CD14-positive monocyte (primary cell): Measurements from ENCODE around the gene DOCK3. TPM values are rescaled to one million over a fixed set of nuclear protein-coding genes. Genes with fewer than 3 reads are reported as not detected.

Source experiments
- DNase-seq, 3 donors: peaks; one replicate each; pipeline ENCODE4 v3.0.0-alpha.2; 2011 to 2022
- H2AFZ ChIP-seq: 2 replicates; pipeline ENCODE4 v1.6.0; 2012; ENCODE audit warnings: mild to moderate bottlenecking, low read depth, low read length, inconsistent platforms; ENCODE audit not compliant: insufficient read depth, poor library complexity, severe bottlenecking
- H3K27ac ChIP-seq, 2 donors: 1 replicate in 1 of 2; 2 replicates in 1 of 2; pipeline ENCODE4 v1.5.1; 2012 to 2013; ENCODE audit warnings: low read length in 2 of 2, control low read depth in 1 of 2, inconsistent platforms in 1 of 2, low read depth in 1 of 2, mild to moderate bottlenecking in 1 of 2
- H3K27me3 ChIP-seq, 2 donors: one replicate each; pipeline versions ENCODE4 v1.6.0 to v1.6.1; 2011 to 2013; ENCODE audit warnings: low read length in 2 of 2; ENCODE audit not compliant: control insufficient read depth in 2 of 2, insufficient read depth in 2 of 2
- H3K36me3 ChIP-seq, 2 donors: replicated peaks in 1 of 2; 1 replicate in 1 of 2; 2 replicates in 1 of 2; pipeline versions ENCODE4 v1.5.1 to v1.6.1; 2012 to 2013; ENCODE audit warnings: low read length in 2 of 2, control low read depth in 1 of 2, inconsistent platforms in 1 of 2, mild to moderate bottlenecking in 1 of 2; ENCODE audit not compliant: insufficient read depth in 2 of 2, control insufficient read depth in 1 of 2
- H3K4me1 ChIP-seq, 2 donors: 1 replicate in 1 of 2; 2 replicates in 1 of 2; pipeline versions ENCODE4 v1.5.1 to v1.6.1; 2012 to 2013; ENCODE audit warnings: low read length in 2 of 2, control low read depth in 1 of 2, inconsistent platforms in 1 of 2, mild to moderate bottlenecking in 1 of 2, moderate library complexity in 1 of 2; ENCODE audit not compliant: insufficient read depth in 2 of 2, control insufficient read depth in 1 of 2
- H3K4me2 ChIP-seq: replicated peaks from 2 replicates; pipeline ENCODE3; 2012; ENCODE audit warnings: low read length, moderate library complexity, mild to moderate bottlenecking; ENCODE audit not compliant: poor library complexity, severe bottlenecking; ENCODE audit errors: extremely low read depth
- H3K4me3 ChIP-seq, 3 experiments: fragments of 200-600 bp in 1 of 3; sonication (generic) in 1 of 3; replicated peaks in 1 of 3; 1 replicate in 2 of 3; 2 replicates in 1 of 3; pipeline ENCODE4 v1.5.1; 2011 to 2013; ENCODE audit warnings: low read length in 3 of 3, mild to moderate bottlenecking in 3 of 3, control low read depth in 2 of 3, low read depth in 2 of 3, inconsistent platforms in 1 of 3, moderate library complexity in 1 of 3
- H3K79me2 ChIP-seq: 2 replicates; pipeline ENCODE4 v1.6.0; 2012; ENCODE audit warnings: mild to moderate bottlenecking, control low read depth, inconsistent platforms, low read length, moderate library complexity; ENCODE audit not compliant: insufficient read depth
- H3K9ac ChIP-seq: 2 replicates; pipeline ENCODE4 v1.6.0; 2017; ENCODE audit warnings: low read length, mild to moderate bottlenecking; ENCODE audit not compliant: insufficient read depth, poor library complexity, severe bottlenecking
- H3K9me3 ChIP-seq, 2 donors: replicated peaks in 1 of 2; 1 replicate in 1 of 2; 2 replicates in 1 of 2; pipeline versions ENCODE4 v1.5.1 to v1.6.1; 2012 to 2013; ENCODE audit warnings: low read length in 2 of 2, control low read depth in 1 of 2; ENCODE audit not compliant: control insufficient read depth in 1 of 2, insufficient read depth in 1 of 2
- H4K20me1 ChIP-seq: 2 replicates; pipeline ENCODE4 v1.6.0; 2012; ENCODE audit warnings: mild to moderate bottlenecking, low read length, control low read depth, moderate library complexity; ENCODE audit not compliant: insufficient read depth
- H3K27ac Mint-ChIP-seq, 7 donors: one replicate each; pipeline ENCODE4 v1.8.0; 2020; ENCODE audit warnings: mild to moderate bottlenecking in 7 of 7, mixed read lengths in 7 of 7, moderate library complexity in 6 of 7, inconsistent platforms in 2 of 7
- H3K27me3 Mint-ChIP-seq, 3 donors: one replicate each; pipeline ENCODE4 v1.8.0; 2021 to 2022; ENCODE audit warnings: low read depth in 3 of 3, mild to moderate bottlenecking in 3 of 3, mixed read lengths in 3 of 3, moderate library complexity in 3 of 3, inconsistent platforms in 1 of 3
- H3K36me3 Mint-ChIP-seq, 2 donors: one replicate each; pipeline ENCODE4 v1.8.0; 2020; ENCODE audit warnings: mixed read lengths in 2 of 2, inconsistent platforms in 1 of 2, mild to moderate bottlenecking in 1 of 2
- H3K4me1 Mint-ChIP-seq: one replicate; pipeline ENCODE4 v1.8.0; 2020; ENCODE audit warnings: mild to moderate bottlenecking, mixed read lengths
- H3K4me3 Mint-ChIP-seq, 2 donors: one replicate each; pipeline ENCODE4 v1.8.0; 2020; ENCODE audit warnings: mild to moderate bottlenecking in 2 of 2, mixed read lengths in 2 of 2, moderate library complexity in 1 of 2
- H3K9me3 Mint-ChIP-seq, 7 donors: one replicate each; pipeline ENCODE4 v1.8.0; 2020 to 2022; ENCODE audit warnings: mixed read lengths in 7 of 7, mild to moderate bottlenecking in 6 of 7, moderate library complexity in 6 of 7, inconsistent platforms in 2 of 7
- WGBS: methylation state at CpG from one replicate; pipeline ENCODE4 v1.1.5; 2013; ENCODE audit warnings: missing lambda C conversion rate; ENCODE audit not compliant: insufficient coverage; 5-methylcytosine and 5-hydroxymethylcytosine counted together
- intact Hi-C, 2 donors: fragments of 100-400 bp; cut with micrococcal nuclease; formaldehyde crosslinking; loops; one replicate each; pipeline versions ENCODE4 v1.15.0 to v1.15.1; 2023
- polyA plus RNA-seq, 3 donors: library from polyadenylated mRNA; depleted of rRNA in 1 of 3; unstranded in 2 of 3; stranded (reverse) in 1 of 3; fragments of 300-500 nt in 2 of 3; fragments of >200 nt in 1 of 3; fragmentation: Illumina TruSeq in 2 of 3; gene quantifications; 1 replicate in 2 of 3; 2 replicates in 1 of 3; pipeline ENCODE4 v1.2.3, GENCODE V29; 2012 to 2021
- TF ChIP-seq, protein P1 (sequence below): fragments of 200-600 bp; IDR thresholded peaks from one replicate; pipeline ENCODE4 v1.8.0; 2022; ENCODE audit warnings: antibody characterized with exemption, mild to moderate bottlenecking

The DOCK3 gene
- polyA plus RNA-seq, 3 donors, result 0.03 TPM; not detected in 1

DNA sequence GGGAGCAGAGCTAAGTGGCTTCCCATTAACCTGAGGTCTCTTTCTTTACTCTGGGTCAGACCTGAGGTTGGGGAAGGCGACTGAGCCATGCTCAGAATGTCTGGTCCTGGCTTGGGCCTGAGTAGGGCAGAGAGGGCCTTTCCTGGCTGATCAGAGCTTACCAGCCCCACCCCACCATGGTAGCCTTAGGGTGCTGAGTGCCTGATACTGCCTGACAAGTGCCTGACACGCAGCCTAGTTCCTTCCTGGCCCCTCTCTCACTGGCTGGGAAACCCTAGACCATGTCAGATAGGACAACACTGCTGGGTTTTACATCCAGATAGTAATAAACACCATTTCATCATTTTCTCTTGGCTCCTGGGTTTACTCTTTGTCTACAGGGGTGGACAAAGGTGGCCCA is 25.8 kb upstream of the DOCK3 start:
- Mint-ChIP-seq H3K27me3 (peaks cover 0 to 1% (median 0%) of the 10 kb centered on the region in 3 donors), H3K9me3 (no peaks in the 10 kb centered on the region), H3K4me3 (no peak overlapping the region), H3K36me3 (peaks cover 66 to 67% of the 10 kb centered on the region in 2 donors), H3K4me1 (peaks cover 8% of the 10 kb centered on the region), H3K27ac (peak overlapping the region in 2 of 7 donors; percentile 49 to 50)
- H3K36me3 ChIP-seq, result peaks cover 56 to 67% of the 10 kb centered on the region in 2 donors
- 90% methylated on average over 2 of the region's 2 CpGs for WGBS
- no peaks in the 10 kb centered on the region for H3K9me3 ChIP-seq
- H3K27ac ChIP-seq, result no peak overlapping the region
- H4K20me1 ChIP-seq, result peaks cover 100% of the 10 kb centered on the region
- peaks cover 7% of the 10 kb centered on the region for H3K79me2 ChIP-seq
- no peak for DNase-seq
- no peaks in the 10 kb centered on the region for H3K4me1 ChIP-seq
- no peak overlapping the region for H3K4me3 ChIP-seq
- H3K4me2 ChIP-seq, result no peak overlapping the region
- TF ChIP-seq, protein P1, sequence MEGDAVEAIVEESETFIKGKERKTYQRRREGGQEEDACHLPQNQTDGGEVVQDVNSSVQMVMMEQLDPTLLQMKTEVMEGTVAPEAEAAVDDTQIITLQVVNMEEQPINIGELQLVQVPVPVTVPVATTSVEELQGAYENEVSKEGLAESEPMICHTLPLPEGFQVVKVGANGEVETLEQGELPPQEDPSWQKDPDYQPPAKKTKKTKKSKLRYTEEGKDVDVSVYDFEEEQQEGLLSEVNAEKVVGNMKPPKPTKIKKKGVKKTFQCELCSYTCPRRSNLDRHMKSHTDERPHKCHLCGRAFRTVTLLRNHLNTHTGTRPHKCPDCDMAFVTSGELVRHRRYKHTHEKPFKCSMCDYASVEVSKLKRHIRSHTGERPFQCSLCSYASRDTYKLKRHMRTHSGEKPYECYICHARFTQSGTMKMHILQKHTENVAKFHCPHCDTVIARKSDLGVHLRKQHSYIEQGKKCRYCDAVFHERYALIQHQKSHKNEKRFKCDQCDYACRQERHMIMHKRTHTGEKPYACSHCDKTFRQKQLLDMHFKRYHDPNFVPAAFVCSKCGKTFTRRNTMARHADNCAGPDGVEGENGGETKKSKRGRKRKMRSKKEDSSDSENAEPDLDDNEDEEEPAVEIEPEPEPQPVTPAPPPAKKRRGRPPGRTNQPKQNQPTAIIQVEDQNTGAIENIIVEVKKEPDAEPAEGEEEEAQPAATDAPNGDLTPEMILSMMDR, result no peak
- intact Hi-C loops, result no loop called here
- H2AFZ ChIP-seq, result no peak overlapping the region
- no peak overlapping the region for H3K9ac ChIP-seq
- H3K27me3 ChIP-seq, result no peaks in the 10 kb centered on the region

DNA sequence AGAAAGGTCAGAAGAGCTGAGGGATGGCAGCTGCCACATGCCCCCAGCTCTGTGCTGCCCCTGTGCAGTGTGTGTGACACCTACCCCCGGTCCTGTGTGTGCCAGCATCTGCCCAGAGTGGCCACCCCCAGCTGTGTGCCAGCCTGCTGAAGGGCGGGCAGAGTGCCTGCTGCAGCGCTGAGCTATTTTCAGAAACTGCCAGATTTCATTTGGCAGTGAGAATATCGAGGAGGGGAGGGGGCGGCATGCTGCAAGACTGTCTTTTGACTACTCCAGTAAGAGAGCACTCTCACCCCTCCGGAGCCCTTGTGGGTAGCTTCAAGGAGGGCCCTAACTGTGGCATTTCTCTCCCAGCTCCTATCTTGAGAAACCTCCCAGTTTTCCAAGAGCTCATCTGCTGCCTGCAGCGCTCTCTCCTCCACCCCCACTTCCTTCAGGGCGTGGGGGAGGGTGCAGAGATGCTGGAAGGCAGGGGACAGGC is 25.2 kb upstream of the DOCK3 start:
- no peak overlapping the region for H3K4me3 ChIP-seq
- no peak overlapping the region for H3K9ac ChIP-seq
- no peak overlapping the region for H3K27ac ChIP-seq
- TF ChIP-seq, protein P1, result no peak
- H3K4me1 Mint-ChIP-seq, result peaks cover 12% of the 10 kb centered on the region
- H3K4me3 Mint-ChIP-seq, result no peak overlapping the region
- 100% methylated on average over 1 of the region's 8 CpGs for WGBS
- H3K9me3 ChIP-seq, result no peaks in the 10 kb centered on the region
- H3K36me3 ChIP-seq, result peaks cover 51 to 62% of the 10 kb centered on the region in 2 donors
- peak overlapping the region in 1 of 7 donors; percentile 50 for H3K27ac Mint-ChIP-seq
- peaks cover 60 to 61% of the 10 kb centered on the region in 2 donors for H3K36me3 Mint-ChIP-seq
- H3K27me3 ChIP-seq, result no peaks in the 10 kb centered on the region
- peaks cover 0 to 1% (median 0%) of the 10 kb centered on the region in 3 donors for H3K27me3 Mint-ChIP-seq
- H3K4me2 ChIP-seq, result no peak overlapping the region
- H4K20me1 ChIP-seq, result peaks cover 100% of the 10 kb centered on the region
- H3K79me2 ChIP-seq, result peaks cover 2% of the 10 kb centered on the region
- no peak for DNase-seq
- intact Hi-C loops, result no loop called here
- H3K9me3 Mint-ChIP-seq, result no peaks in the 10 kb centered on the region
- no peak overlapping the region for H2AFZ ChIP-seq
- peaks cover 2 to 4% of the 10 kb centered on the region in 2 donors for H3K4me1 ChIP-seq
